GM19240 (cell line): Measurements from ENCODE around the gene GET4.
A peak's percentile ranks its signal among the peaks of the same experiment; 100 is the strongest.

Experiments
- DNase-seq: peaks from one replicate; pipeline ENCODE4 v3.0.0; 2011; ENCODE audit warnings: low spot score; ENCODE audit not compliant: insufficient read length

The GET4 gene

GRCh38 chr7:876077-876971 lies at the start of gene GET4:
Gene GET4, plus strand, starts transcription at chr7:876554. Its CDS starts 92 bp downstream, at chr7:876646.
- peak; percentile 89 for DNase-seq

- no peak for DNase-seq
These were observed 47.4 kb upstream of the GET4 start for GRCh38 chr7:828793-829561.

- no peak for DNase-seq
These were observed 46.3 kb upstream of the GET4 start for GRCh38 chr7:830069-830468.

- peak; percentile 59 for DNase-seq
These were observed 44.7 kb upstream of the GET4 start for GRCh38 chr7:831596-832166.

- DNase-seq = peak; percentile 43
These were observed 44.0 kb upstream of the GET4 start, which contains the start of gene SUN1 for GRCh38 chr7:832167-832967. Gene SUN1, plus strand, starts transcription at chr7:832476. Its CDS starts 49 bp downstream, at chr7:832525.

- DNase-seq = no peak
These were observed 43.4 kb upstream of the GET4 start for GRCh38 chr7:832968-833424.

- no peak for DNase-seq
These were observed 42.6 kb upstream of the GET4 start for GRCh38 chr7:833601-834258.

- DNase-seq = no peak
These were observed 42.1 kb upstream of the GET4 start for GRCh38 chr7:834277-834676.

- DNase-seq = no peak
These were observed 41.3 kb upstream of the GET4 start for GRCh38 chr7:835021-835420.

GRCh38 chr7:835485-836401 lies 40.6 kb upstream of the GET4 start:
- no peak for DNase-seq

- DNase-seq = no peak
These were observed 39.9 kb upstream of the GET4 start for GRCh38 chr7:836429-836828.

- DNase-seq = no peak
These were observed 39.4 kb upstream of the GET4 start for GRCh38 chr7:837001-837400.

- DNase-seq = no peak
These were observed 36.3 kb upstream of the GET4 start for GRCh38 chr7:840001-840600.

- no peak for DNase-seq
These were observed 34.4 kb upstream of the GET4 start for GRCh38 chr7:841943-842342.

- DNase-seq = no peak
These were observed 33.8 kb upstream of the GET4 start for GRCh38 chr7:842431-843031.

GRCh38 chr7:843230-843629 lies 33.1 kb upstream of the GET4 start:
- no peak for DNase-seq

- DNase-seq = no peak
These were observed 32.3 kb upstream of the GET4 start for GRCh38 chr7:844043-844442.

GRCh38 chr7:844514-844913 lies 31.8 kb upstream of the GET4 start:
- no peak for DNase-seq

GRCh38 chr7:845091-845490 lies 31.3 kb upstream of the GET4 start:
- DNase-seq = no peak
